ENCODE results near the gene PFDN4. TPM values are rescaled to one million over a fixed set of nuclear protein-coding genes. Genes with fewer than 3 reads are reported as not detected.
"Not testable (repeated sequence)": the region's sequence is repeated elsewhere in the genome, so short reads cannot be mapped to it uniquely, and the experiment has no call there.

The PFDN4 gene
- total RNA-seq, 1 donor from 2014 or later = 68.9 TPM

GRCh38 chr20:54223285-54223684 lies 15.4 kb downstream of the PFDN4 start:
- Histone ChIP-seq H3K9me3 (no peaks in the 10 kb centered on the region), H3K27me3 (no peaks in the 10 kb centered on the region), H3K4me1 (peaks cover 0 to 21% of the 10 kb centered on the region in 2 donors), H3K36me3 (no peaks in the 10 kb centered on the region), H3K27ac (no peak overlapping the region), H3K4me3 (no peak overlapping the region)
- no peak for DNase-seq (ENCODE audit: low spot score in 2 of 2)
- intact Hi-C loops (cut with DNase I) = loop anchor here (5.0 kb wide), 1 partner anchor 254 kb away; the partner anchor contains the start of gene DOK5
- TF ChIP-seq CTCF (IDR thresholded peaks at IDR 0.05) = no peak

GRCh38 chr20:54223751-54224150 lies 15.9 kb downstream of the PFDN4 start:
- H3K4me1 ChIP-seq = peaks cover 0 to 18% of the 10 kb centered on the region in 2 donors
- DNase-seq (ENCODE audit: low spot score in 2 of 2) = no peak

GRCh38 chr20:54224642-54225041 lies 16.8 kb downstream of the PFDN4 start:
- intact Hi-C loops (cut with DNase I) = loop anchor here (5.0 kb wide), 1 partner anchor 253 kb away; the partner anchor contains the start of gene DOK5
- H3K27ac ChIP-seq; H3K27me3 ChIP-seq; H3K9me3 ChIP-seq; DNase-seq (ENCODE audit: low spot score in 2 of 2); H3K4me3 ChIP-seq; H3K36me3 ChIP-seq: not testable (repeated sequence)
- H3K4me1 ChIP-seq = peaks cover 0 to 18% of the 10 kb centered on the region in 2 donors

More at GRCh38 chr20:54223751-54224150, 15.9 kb downstream of the PFDN4 start:
- Histone ChIP-seq H3K9me3 (no peaks in the 10 kb centered on the region), H3K4me3 (no peak overlapping the region), H3K27me3 (no peaks in the 10 kb centered on the region), H3K27ac (no peak overlapping the region), H3K36me3 (no peaks in the 10 kb centered on the region)
- no peak for TF ChIP-seq CTCF (IDR thresholded peaks at IDR 0.05)
- intact Hi-C loops (cut with DNase I) = loop anchor here (5.0 kb wide), 1 partner anchor 254 kb away; the partner anchor contains the start of gene DOK5

GRCh38 chr20:54227241-54227640 lies 19.4 kb downstream of the PFDN4 start:
- Histone ChIP-seq H3K27me3 (no peaks in the 10 kb centered on the region), H3K36me3 (no peaks in the 10 kb centered on the region), H3K4me3 (no peak overlapping the region), H3K4me1 (peaks cover 0 to under 1% of the 10 kb centered on the region in 2 donors), H3K27ac (no peak overlapping the region), H3K9me3 (no peaks in the 10 kb centered on the region)
- intact Hi-C loops (cut with DNase I) = no loop called here
- TF ChIP-seq CTCF (IDR thresholded peaks at IDR 0.05) = no peak
- DNase-seq (ENCODE audit: low spot score in 2 of 2) = no peak

- no peak for DNase-seq (ENCODE audit: low spot score in 2 of 2)
- no peaks in the 10 kb centered on the region for H3K36me3 ChIP-seq
- no peak overlapping the region for H3K4me3 ChIP-seq
- no peaks in the 10 kb centered on the region for H3K9me3 ChIP-seq
- H3K27ac ChIP-seq = no peak overlapping the region
- no peak for TF ChIP-seq CTCF (IDR thresholded peaks at IDR 0.05)
- H3K4me1 ChIP-seq = no peaks in the 10 kb centered on the region
- no peaks in the 10 kb centered on the region for H3K27me3 ChIP-seq
- intact Hi-C loops (cut with DNase I) = no loop called here
These were observed 19.9 kb downstream of the PFDN4 start for GRCh38 chr20:54227751-54228150.

- DNase-seq (ENCODE audit: low spot score in 2 of 2) = no peak
- Histone ChIP-seq H3K27me3 (no peaks in the 10 kb centered on the region), H3K27ac (no peak overlapping the region), H3K9me3 (no peaks in the 10 kb centered on the region), H3K4me3 (no peak overlapping the region), H3K36me3 (no peaks in the 10 kb centered on the region), H3K4me1 (no peaks in the 10 kb centered on the region)
- no peak for TF ChIP-seq CTCF (IDR thresholded peaks at IDR 0.05)
- intact Hi-C loops (cut with DNase I) = no loop called here
These were observed 21.0 kb downstream of the PFDN4 start for GRCh38 chr20:54228841-54229240.

All from ascending aorta (tissue), 2 donors.